GM23338 (cell line): ENCODE results near the gene TOMM6.

ENCODE experiments used
- CREB1 ChIP-seq: fragments of 250-450 bp; sonication (Bioruptor Pico); IDR thresholded peaks from 2 replicates; pipeline ENCODE4 v1.5.0; 2020; ENCODE audit warnings: low read depth, mild to moderate bottlenecking, moderate library complexity
- ETS1 ChIP-seq: IDR thresholded peaks from 2 replicates; pipeline ENCODE4 v1.6.1; 2016; ENCODE audit warnings: antibody characterized with exemption
- EZH2 ChIP-seq: fragments of 200-600 bp; sonication (generic); IDR thresholded peaks from one replicate; pipeline ENCODE4 v1.8.0; 2017; ENCODE audit warnings: antibody characterized with exemption, mild to moderate bottlenecking, low read depth; ENCODE audit not compliant: unreplicated experiment
- EZH2phosphoT487 ChIP-seq: fragments of 200-600 bp; sonication (generic); IDR thresholded peaks from one replicate; pipeline ENCODE4 v1.8.1; 2018; ENCODE audit warnings: antibody characterized with exemption; ENCODE audit not compliant: unreplicated experiment
- JUNB ChIP-seq: IDR thresholded peaks from one replicate; pipeline ENCODE4 v1.6.1; 2016; ENCODE audit warnings: antibody characterized with exemption; ENCODE audit not compliant: unreplicated experiment
- NANOG ChIP-seq: IDR thresholded peaks from 2 replicates; pipeline ENCODE4 v1.6.1; 2016; ENCODE audit warnings: antibody characterized with exemption, borderline replicate concordance
- POLR2AphosphoS5 ChIP-seq: IDR thresholded peaks from 2 replicates; pipeline ENCODE4 v1.6.1; 2016; ENCODE audit warnings: antibody characterized with exemption, low read depth
- REST ChIP-seq: IDR thresholded peaks from one replicate; pipeline ENCODE4 v1.6.1; 2018; ENCODE audit warnings: antibody characterized with exemption; ENCODE audit not compliant: unreplicated experiment
- STAT1 ChIP-seq: IDR thresholded peaks from one replicate; pipeline ENCODE4 v1.6.1; 2016; ENCODE audit warnings: antibody characterized with exemption; ENCODE audit not compliant: unreplicated experiment
- ZNF331 ChIP-seq: fragments of 250-450 bp; sonication (Bioruptor Pico); IDR thresholded peaks from 2 replicates; pipeline ENCODE4 v1.5.0; 2020; ENCODE audit warnings: low read depth, mild to moderate bottlenecking, moderate library complexity
- TF ChIP-seq, protein P1 (sequence below), 2 experiments: fragments of 200-600 bp in 1 of 2; sonication (generic) in 1 of 2; conservative IDR thresholded peaks; 2 replicates each; pipeline versions ENCODE4 v1.5.1 to v1.6.1; 2016 to 2017; ENCODE audit warnings: antibody characterized with exemption in 2 of 2, low read depth in 2 of 2, mild to moderate bottlenecking in 2 of 2, moderate library complexity in 1 of 2

- TF ChIP-seq POLR2AphosphoS5 (no peak), REST (no peak), JUNB (no peak), EZH2 (no peak), EZH2phosphoT487 (no peak), ZNF331 (CRISPR knock-in tag) (no peak), ETS1 (no peak), CREB1 (CRISPR knock-in tag) (no peak), STAT1 (no peak), NANOG (no peak)
- TF ChIP-seq, protein P1, sequence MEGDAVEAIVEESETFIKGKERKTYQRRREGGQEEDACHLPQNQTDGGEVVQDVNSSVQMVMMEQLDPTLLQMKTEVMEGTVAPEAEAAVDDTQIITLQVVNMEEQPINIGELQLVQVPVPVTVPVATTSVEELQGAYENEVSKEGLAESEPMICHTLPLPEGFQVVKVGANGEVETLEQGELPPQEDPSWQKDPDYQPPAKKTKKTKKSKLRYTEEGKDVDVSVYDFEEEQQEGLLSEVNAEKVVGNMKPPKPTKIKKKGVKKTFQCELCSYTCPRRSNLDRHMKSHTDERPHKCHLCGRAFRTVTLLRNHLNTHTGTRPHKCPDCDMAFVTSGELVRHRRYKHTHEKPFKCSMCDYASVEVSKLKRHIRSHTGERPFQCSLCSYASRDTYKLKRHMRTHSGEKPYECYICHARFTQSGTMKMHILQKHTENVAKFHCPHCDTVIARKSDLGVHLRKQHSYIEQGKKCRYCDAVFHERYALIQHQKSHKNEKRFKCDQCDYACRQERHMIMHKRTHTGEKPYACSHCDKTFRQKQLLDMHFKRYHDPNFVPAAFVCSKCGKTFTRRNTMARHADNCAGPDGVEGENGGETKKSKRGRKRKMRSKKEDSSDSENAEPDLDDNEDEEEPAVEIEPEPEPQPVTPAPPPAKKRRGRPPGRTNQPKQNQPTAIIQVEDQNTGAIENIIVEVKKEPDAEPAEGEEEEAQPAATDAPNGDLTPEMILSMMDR (conservative IDR thresholded peaks at IDR 0.05; ENCODE audit: low read depth in 2 of 2): no peak
Measured at GRCh38 chr6:41832263-41832662, 44.8 kb downstream of the TOMM6 start.
